Measurements from ENCODE around the gene RERE.

Gene RERE

DNA sequence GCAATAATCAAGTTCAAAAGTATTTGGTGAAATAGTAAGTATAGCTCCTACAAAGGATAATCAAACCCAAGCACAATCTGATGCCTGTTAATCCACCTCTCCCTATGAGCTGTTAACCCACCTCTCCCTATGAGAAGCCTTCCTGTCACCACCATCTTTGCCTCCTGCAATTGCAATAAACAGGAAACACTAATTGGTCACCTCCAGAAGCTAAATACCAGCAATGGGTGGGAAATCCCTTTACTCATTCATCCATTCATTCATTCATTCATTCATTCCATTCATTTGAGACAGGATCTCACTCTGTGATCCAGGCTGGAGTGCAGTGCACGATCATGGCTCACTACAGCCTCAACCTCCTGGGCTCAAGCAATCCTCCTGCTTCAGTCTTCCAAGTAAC is 132.8 kb downstream of the RERE start:
- DNase-seq = no peak

DNA sequence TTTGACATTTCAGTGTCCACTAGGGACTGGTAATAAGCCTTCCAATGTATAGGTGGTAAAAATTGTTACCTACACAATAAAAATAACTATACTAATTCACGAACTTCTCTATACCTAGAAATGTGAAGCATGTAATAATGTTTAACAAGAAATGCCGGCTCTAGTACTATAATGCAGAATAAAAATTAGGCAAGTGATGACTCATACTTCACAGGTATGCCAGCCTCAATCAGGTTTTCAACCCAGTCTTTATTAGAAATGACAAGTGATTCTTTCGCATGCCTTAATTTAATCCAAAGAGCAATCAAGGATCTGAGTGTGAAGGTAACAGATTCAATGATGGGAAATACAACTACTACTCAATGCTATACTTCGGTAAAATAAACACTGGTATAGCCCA is 134.9 kb downstream of the RERE start:
- DNase-seq = no peak

- no peak for DNase-seq
Observed at GRCh38 chr1:8681911-8682310, 135.5 kb downstream of the RERE start.

DNA sequence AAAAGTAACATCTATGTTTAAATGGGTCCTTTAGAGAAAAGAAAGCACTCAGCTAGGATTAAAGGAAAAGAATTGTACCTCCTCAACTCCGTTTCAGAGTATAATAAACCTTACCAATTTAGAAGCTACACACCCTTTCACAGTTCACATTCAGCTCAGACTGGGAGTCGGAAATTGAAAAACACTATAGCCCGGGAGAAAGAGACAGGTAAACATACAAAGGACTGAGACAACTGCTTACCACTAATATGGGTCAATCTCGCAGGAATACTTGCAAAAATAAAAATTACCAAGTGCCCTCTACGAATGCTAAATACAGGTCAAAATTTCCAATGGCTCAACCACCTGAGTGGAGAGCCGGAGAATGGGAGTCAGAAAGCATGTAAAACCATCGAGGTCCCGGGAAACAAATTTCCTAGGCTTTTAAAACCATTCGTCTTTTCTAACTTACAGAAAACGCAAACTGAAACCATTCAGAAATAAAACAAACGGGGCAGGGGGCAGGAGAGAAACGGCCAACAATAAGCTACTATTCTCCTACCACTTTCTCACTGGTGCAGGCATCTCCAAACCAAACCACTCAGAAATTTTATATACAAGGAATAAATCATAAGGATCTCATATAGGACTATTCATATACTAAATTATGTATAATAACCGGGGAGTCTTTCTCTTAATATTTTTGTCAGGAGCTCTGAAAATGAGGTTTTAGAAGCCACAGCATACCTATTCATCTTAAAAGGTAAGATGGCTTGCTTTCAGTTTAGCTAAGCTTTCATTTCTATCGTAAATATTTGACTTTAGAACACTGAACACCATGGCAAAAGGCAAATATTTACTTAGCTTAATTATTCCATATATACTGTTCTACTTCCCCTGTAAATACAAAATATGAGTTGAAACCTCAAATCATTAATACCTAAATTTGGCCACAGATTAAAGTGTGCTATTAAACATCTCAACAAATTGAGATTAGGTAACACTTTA is 136.5 kb downstream of the RERE start:
- DNase-seq = no peak

DNA sequence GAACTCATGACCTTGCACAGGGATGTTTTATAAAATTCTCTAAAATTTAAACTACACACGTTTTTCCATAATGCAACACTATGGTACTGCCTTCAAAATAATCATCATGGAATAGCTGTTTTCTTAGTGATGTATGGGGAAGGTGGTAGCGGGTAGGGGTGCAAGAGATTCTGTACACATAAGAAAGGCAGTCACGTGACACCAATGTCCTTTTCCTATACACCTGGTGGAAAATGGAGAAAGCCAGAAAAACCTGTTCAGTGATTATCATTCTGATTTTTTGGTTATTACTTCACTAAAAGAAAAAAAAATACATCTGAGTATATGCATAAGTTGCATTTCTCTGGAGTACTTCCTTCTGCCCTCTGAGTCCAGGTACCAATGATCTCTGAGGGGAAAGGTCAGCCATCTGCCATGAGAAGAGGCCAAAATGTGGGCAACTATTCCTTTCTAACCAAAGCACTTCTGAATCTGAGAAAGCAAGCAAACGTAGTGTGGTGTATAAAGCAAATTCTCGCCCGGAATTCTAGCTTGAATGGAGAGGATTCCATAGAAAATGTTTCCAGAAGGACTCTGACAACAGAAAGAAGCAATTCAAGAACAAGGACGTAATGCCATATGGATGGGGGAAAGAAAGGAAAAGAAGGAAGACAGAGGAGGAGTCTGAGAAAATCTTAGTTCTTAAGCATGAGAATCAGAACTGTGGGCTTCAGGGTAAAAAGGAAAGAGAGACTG is 137.3 kb downstream of the RERE start:
- DNase-seq = no peak

DNA sequence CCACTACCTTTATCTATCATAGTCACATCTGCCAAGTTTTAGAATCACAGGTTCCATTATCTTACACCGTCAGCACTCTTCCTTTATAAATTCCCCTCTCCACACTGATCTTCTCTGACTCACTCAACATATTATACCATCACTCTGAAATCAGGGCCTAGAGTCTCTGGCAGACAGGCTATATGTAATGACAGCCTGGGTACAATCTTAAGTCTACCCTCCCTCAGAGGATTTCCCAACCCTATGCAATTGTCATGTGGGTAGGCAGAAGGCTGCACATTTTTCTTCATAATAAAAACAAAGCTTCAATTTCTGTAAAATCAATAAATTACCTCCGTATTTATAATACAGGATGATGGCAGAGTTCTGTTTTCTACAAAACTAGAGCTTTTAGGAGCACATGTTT is 138.0 kb downstream of the RERE start:
- DNase-seq = no peak

GRCh38 chr1:8678673-8679394 is 138.6 kb downstream of the RERE start:
- DNase-seq = no peak

DNA sequence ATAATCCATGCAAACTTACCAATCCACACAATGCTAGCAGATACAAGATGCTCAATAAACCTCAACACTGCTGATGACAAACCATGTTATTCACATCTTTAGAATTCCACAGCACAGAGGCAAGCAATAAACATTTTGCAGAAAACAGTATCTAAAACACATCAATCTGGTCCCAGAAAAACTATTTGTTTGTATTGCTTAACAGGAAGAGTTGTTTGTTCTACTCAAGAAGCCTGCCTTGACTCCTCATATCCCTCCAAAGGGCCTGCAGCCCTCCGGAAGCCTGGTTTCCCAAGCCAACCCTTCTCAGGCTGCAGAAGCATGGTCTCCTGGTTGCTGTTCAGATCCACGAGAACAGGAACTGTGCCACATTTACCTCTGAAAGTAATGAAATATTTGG is 139.7 kb downstream of the RERE start:
- no peak for DNase-seq

- DNase-seq = no peak
Observed at GRCh38 chr1:8676813-8677212, 140.6 kb downstream of the RERE start.

DNA sequence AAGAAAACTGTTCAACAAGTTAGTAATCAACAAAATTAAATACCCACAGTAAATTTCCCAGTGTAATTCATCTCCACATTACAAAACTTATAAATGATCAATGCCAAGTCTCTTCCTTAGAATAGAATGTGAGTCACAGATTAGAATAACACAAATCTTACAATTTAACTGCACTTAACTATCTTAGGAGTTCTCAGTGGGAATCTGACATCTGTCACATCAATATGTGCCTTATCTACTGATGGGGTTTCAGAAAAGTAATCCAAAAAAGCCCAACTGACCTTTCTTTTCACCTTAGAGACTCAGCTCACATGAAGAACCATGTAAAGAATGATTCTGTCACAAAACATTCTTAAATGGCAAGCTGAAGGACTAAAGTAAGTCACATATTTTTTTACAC is 141.4 kb downstream of the RERE start:
- DNase-seq = no peak

DNA sequence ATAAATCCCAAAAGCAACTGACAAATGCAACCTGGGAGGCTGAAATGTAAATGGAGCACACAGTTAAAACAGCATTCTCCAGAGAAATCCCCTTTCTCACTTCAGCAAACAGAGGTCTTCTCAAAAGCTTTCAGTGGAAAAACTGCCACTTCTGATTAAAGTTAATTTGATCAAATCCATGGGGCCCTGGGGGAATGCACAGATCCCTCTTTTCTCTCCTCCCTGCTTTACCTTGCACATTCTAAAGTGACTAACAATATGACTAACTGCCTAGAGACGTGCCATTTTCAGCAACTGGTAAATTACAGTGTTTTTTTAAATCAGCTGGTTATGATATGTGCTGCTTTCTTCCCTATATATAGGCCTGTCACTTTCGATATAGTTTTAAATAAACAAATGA is 142.5 kb downstream of the RERE start:
- no peak for DNase-seq

- no peak for DNase-seq
Observed at GRCh38 chr1:8674481-8674880, 143.0 kb downstream of the RERE start.

DNA sequence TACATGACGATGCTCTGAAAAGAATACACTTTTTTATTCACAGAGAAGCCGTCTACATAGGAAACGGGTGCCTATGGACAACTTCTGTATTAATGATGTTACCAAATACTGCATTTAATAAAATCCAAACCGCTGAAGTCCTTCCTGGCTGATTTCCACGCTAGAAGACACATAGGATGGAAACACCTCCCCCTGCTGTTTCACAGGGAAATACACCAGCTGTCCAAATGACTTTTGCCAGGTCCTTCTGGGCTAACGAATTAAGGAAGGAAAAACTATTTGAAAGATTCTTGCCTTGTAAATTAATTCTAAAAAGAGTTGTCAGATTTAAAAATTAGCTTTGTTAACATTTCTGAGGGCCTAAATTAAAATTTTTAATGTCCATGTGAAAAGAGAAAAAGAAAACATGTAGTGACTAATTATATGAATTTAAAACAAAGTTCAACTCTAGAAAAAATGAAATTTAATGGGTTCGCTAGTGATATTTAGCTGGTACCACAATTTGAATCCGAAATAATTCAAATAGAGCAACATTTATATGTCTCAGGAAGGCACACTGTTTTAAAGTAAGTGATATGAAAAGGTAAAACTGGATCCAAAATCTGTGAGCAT is 146.0 kb downstream of the RERE start:
- no peak for DNase-seq

DNA sequence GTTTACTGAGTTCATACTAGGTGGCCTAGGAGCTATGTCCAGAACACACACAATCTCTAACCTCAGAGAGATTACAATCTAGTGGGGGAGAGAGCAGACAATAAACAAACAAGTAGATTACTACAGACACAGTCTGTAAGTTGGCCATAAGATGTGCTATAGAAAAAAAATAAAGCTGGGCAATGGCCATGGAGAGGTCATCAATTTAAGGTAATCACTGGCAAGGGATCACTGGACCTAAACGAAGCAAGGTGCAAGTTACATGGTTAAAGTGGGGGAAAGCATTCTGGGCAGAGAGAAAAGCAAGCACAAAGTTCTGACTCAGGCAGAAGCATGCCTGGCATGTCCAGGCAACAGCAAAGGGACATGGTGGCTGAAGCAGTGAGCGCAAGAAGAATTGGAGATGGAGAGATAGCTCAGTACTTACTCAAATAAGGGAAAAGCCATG is 147.0 kb downstream of the RERE start:
- no peak for DNase-seq

DNA sequence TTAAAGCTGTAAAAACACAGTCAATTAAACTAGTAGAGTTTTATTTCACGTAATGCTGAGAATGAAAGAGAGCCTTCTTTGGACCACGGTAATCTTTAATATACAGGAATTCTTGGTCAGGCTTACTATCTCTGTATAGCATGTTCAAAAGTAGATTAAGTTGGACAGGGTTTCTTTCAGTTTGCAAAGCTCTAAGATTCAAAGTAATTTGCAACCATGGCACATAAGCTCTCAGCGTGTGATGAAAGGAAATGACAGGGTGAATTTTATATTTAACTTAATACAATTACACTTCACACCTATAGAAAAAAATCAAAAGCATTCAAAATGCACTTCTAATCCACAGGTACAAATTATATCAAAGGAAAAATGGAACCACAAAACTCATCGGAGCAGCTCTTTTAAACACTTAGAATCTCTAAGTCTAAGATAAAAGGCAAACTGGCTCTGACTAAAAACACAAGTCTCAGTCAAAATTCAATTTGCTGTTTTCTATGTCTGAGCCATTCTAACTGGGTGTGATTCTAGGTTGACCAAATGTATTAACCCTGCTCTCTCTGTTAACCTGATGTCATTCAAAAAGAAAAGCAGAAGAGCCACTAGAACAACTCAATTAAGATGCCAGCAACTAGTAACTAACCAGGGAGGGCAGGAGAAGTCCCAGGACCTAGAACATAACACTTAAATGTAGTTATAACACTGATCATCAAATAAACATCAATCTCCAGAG is 147.7 kb downstream of the RERE start:
- no peak for DNase-seq

GRCh38 chr1:8667869-8668594 is 149.4 kb downstream of the RERE start:
- DNase-seq = no peak

DNA sequence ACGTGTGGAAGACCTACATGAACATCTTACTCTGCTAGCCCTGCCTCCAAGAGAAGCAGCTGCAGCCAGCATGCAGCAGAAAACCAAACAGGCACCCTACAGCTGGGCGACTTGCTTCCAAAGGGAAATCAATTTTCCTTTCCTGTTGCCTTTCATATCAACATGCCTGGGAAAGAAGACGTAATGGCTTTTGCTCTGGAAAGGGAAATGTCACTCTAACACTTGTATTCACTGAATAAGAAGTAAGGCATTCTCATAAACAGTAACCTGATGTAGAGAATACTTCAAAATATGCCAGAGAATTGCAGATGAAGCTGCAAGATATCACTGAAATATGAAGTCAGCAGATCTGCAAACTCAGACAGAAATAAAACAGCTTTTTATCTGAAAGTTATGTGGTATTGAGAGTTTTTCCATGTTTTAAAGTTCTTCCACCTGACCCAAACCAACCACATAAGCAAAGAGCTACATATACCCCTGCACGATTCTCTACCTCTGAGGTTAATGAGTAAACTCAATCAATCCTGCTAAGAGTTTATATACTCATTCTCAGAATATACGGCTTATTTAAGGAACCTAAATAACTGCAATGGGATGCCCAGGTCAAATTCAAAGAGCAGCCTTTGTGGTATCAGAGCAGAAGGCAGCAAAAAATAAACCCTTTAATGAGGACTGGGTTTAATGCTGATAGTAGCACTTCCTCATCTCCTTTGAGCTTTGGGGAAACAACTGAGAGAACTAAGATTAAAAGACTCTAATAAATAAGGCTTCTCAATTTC is 150.9 kb downstream of the RERE start:
- DNase-seq = no peak

GRCh38 chr1:8665833-8666232 is 151.6 kb downstream of the RERE start:
- no peak for DNase-seq

DNA sequence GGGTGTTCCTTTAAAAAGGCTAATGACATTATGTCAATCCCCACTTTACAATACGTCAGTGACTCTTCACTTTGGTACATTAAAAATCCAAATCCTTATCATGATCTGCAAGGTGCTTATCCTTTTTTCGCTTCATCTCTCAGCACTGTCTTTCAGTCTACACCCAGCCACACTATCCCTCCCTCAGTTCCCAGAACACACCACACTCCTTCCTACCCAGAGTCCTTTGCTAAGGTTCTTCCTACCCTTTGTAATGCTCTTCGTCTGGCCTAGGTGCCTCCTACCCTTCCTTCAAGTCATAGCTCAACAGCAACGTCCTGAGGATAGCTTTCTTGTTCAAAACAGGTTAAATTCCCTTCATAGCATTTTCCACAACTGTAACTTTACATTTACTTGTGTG is 152.6 kb downstream of the RERE start:
- no peak for DNase-seq

DNA sequence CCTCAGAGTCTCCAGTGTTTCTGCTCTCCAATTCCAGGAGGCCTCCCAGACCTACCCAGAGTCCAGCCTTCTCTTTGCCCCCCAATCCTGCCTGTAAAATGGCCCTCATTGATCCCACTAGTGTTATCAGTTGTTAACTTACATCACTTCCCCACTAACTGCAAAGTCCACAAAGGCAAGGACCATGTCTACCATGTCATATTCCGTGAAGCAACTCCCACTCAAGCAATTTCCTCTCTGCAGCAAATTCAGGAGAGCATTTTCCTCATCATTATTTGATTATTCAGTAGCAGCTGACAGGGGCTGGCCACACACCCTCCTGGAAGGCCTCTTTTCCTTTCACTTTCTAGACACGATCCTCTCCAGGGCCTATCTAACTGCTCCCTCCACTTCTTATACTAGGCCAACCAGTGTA is 153.5 kb downstream of the RERE start:
- no peak for DNase-seq
